HS-5 (cell line): ENCODE results near the gene SEMA4D.

Source experiments
- DNase-seq: peaks from one replicate; pipeline ENCODE4 v3.0.0-alpha.2; 2012; ENCODE audit warnings: low read depth

Gene SEMA4D

DNA sequence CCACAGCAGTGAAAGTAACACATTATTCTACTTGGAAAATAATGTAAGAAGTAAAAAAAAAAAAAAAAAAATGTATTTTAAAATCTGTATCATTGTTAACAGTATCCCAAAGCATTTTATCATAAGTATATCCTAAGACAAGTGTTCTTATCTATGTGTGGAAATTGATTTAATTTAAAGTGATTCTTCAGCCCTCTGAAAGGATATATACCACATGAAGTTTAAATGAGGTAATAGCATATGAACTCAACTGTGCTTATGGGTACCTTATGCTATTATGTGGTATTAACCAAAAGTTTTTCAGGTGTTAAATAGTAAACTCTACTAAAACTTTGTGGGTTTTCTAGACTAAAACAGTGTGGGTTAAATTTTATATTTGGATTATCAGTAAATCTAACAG lies 182.4 kb downstream of the SEMA4D start:
- DNase-seq, result no peak

- no peak for DNase-seq
Observed at GRCh38 chr9:89314955-89315354, 183.0 kb downstream of the SEMA4D start.

- no peak for DNase-seq
Observed at GRCh38 chr9:89313842-89314241, 184.1 kb downstream of the SEMA4D start.

DNA sequence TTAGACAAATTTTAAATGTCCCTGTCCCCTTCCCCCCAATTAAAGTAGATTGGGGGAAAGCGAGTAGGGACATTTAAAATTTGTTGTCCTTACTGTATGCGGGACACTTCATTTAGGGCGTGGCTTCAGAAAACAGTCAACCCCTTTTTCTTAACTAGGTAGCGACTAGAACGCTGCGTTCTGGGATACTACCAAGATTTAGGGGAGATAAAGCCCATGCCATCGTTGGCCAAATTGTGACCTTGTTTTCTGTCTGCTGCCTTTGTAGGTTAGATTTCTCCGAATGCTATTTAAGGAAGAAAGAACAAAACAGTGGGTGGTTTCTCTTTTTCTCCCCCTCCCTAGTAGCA lies 185.7 kb downstream of the SEMA4D start:
- DNase-seq, result no peak

GRCh38 chr9:89311346-89312221 lies 186.3 kb downstream of the SEMA4D start:
- no peak for DNase-seq
